Measurements from ENCODE around the gene AMN1.
"Not testable (repeated sequence)": the region's sequence is repeated elsewhere in the genome, so short reads cannot be mapped to it uniquely, and the experiment has no call there.

The AMN1 gene

GRCh38 chr12:31749024-31749704, 20.3 kb upstream of the AMN1 start:
- peaks cover 6% of the 10 kb centered on the region for H3K4me1 ChIP-seq (ENCODE audit: insufficient read depth, low read length)
- no peaks in the 10 kb centered on the region for H3K9me3 ChIP-seq (ENCODE audit: low read length)
- H3K27me3 ChIP-seq (ENCODE audit: insufficient read depth, low read length): no peaks in the 10 kb centered on the region
- no peaks in the 10 kb centered on the region for H3K36me3 ChIP-seq (ENCODE audit: insufficient read depth, low read length)
- no peak overlapping the region for H2AFZ ChIP-seq (ENCODE audit: low read depth, low read length)
- H3K4me3 ChIP-seq (ENCODE audit: low read length): no peak overlapping the region

- H3K36me3 ChIP-seq (ENCODE audit: insufficient read depth, low read length): no peaks in the 10 kb centered on the region
- H2AFZ ChIP-seq (ENCODE audit: low read depth, low read length): no peak overlapping the region
- H3K9me3 ChIP-seq (ENCODE audit: low read length): no peaks in the 10 kb centered on the region
- no peaks in the 10 kb centered on the region for H3K4me1 ChIP-seq (ENCODE audit: insufficient read depth, low read length)
- peaks cover 3% of the 10 kb centered on the region for H3K27me3 ChIP-seq (ENCODE audit: insufficient read depth, low read length)
- no peak overlapping the region for H3K4me3 ChIP-seq (ENCODE audit: low read length)
Observed at GRCh38 chr12:31745242-31745641, 16.4 kb upstream of the AMN1 start.

GRCh38 chr12:31744363-31744762, 15.5 kb upstream of the AMN1 start:
- H3K27me3 ChIP-seq (ENCODE audit: insufficient read depth, low read length); H3K36me3 ChIP-seq (ENCODE audit: insufficient read depth, low read length); H3K4me1 ChIP-seq (ENCODE audit: insufficient read depth, low read length); H2AFZ ChIP-seq (ENCODE audit: low read depth, low read length); H3K9me3 ChIP-seq (ENCODE audit: low read length); H3K4me3 ChIP-seq (ENCODE audit: low read length): not testable (repeated sequence)

- no peaks in the 10 kb centered on the region for H3K36me3 ChIP-seq (ENCODE audit: insufficient read depth, low read length)
- H3K27me3 ChIP-seq (ENCODE audit: insufficient read depth, low read length): peaks cover 3% of the 10 kb centered on the region
- no peaks in the 10 kb centered on the region for H3K9me3 ChIP-seq (ENCODE audit: low read length)
- no peaks in the 10 kb centered on the region for H3K4me1 ChIP-seq (ENCODE audit: insufficient read depth, low read length)
- H3K4me3 ChIP-seq (ENCODE audit: low read length): no peak overlapping the region
- no peak overlapping the region for H2AFZ ChIP-seq (ENCODE audit: low read depth, low read length)
Observed at GRCh38 chr12:31742891-31743290, 14.1 kb upstream of the AMN1 start.

- Histone ChIP-seq H3K4me3 (ENCODE audit: low read length) (no peak overlapping the region), H2AFZ (ENCODE audit: low read depth, low read length) (no peak overlapping the region), H3K27me3 (ENCODE audit: insufficient read depth, low read length) (peaks cover 3% of the 10 kb centered on the region), H3K36me3 (ENCODE audit: insufficient read depth, low read length) (no peaks in the 10 kb centered on the region), H3K4me1 (ENCODE audit: insufficient read depth, low read length) (no peaks in the 10 kb centered on the region), H3K9me3 (ENCODE audit: low read length) (no peaks in the 10 kb centered on the region)
Observed at GRCh38 chr12:31740628-31741027, 11.8 kb upstream of the AMN1 start.

GRCh38 chr12:31737763-31738162, 8.9 kb upstream of the AMN1 start:
- H3K4me3 ChIP-seq (ENCODE audit: low read length): no peak overlapping the region
- no peak overlapping the region for H2AFZ ChIP-seq (ENCODE audit: low read depth, low read length)
- no peaks in the 10 kb centered on the region for H3K9me3 ChIP-seq (ENCODE audit: low read length)
- H3K36me3 ChIP-seq (ENCODE audit: insufficient read depth, low read length): no peaks in the 10 kb centered on the region
- H3K27me3 ChIP-seq (ENCODE audit: insufficient read depth, low read length): peaks cover 3% of the 10 kb centered on the region
- no peaks in the 10 kb centered on the region for H3K4me1 ChIP-seq (ENCODE audit: insufficient read depth, low read length)

- Histone ChIP-seq H3K27me3 (ENCODE audit: insufficient read depth, low read length) (peaks cover 3% of the 10 kb centered on the region), H3K4me3 (ENCODE audit: low read length) (no peak overlapping the region), H3K9me3 (ENCODE audit: low read length) (no peaks in the 10 kb centered on the region), H3K4me1 (ENCODE audit: insufficient read depth, low read length) (no peaks in the 10 kb centered on the region), H3K36me3 (ENCODE audit: insufficient read depth, low read length) (no peaks in the 10 kb centered on the region), H2AFZ (ENCODE audit: low read depth, low read length) (no peak overlapping the region)
Observed at GRCh38 chr12:31737345-31737744, 8.5 kb upstream of the AMN1 start.

- Histone ChIP-seq H3K9me3 (ENCODE audit: low read length) (no peaks in the 10 kb centered on the region), H3K4me1 (ENCODE audit: insufficient read depth, low read length) (no peaks in the 10 kb centered on the region), H2AFZ (ENCODE audit: low read depth, low read length) (no peak overlapping the region), H3K36me3 (ENCODE audit: insufficient read depth, low read length) (no peaks in the 10 kb centered on the region), H3K4me3 (ENCODE audit: low read length) (no peak overlapping the region), H3K27me3 (ENCODE audit: insufficient read depth, low read length) (peaks cover 3% of the 10 kb centered on the region)
Observed at GRCh38 chr12:31736472-31736871, 7.7 kb upstream of the AMN1 start.

- H2AFZ ChIP-seq (ENCODE audit: low read depth, low read length); H3K9me3 ChIP-seq (ENCODE audit: low read length); H3K27me3 ChIP-seq (ENCODE audit: insufficient read depth, low read length); H3K36me3 ChIP-seq (ENCODE audit: insufficient read depth, low read length); H3K4me3 ChIP-seq (ENCODE audit: low read length); H3K4me1 ChIP-seq (ENCODE audit: insufficient read depth, low read length): not testable (repeated sequence)
Observed at GRCh38 chr12:31733549-31734432, 5.0 kb upstream of the AMN1 start.

- Histone ChIP-seq H3K4me3 (ENCODE audit: low read length) (no peak overlapping the region), H3K4me1 (ENCODE audit: insufficient read depth, low read length) (peaks cover 6% of the 10 kb centered on the region), H3K9me3 (ENCODE audit: low read length) (no peaks in the 10 kb centered on the region), H2AFZ (ENCODE audit: low read depth, low read length) (no peak overlapping the region), H3K36me3 (ENCODE audit: insufficient read depth, low read length) (no peaks in the 10 kb centered on the region), H3K27me3 (ENCODE audit: insufficient read depth, low read length) (no peaks in the 10 kb centered on the region)
Observed at GRCh38 chr12:31732926-31733548, 4.2 kb upstream of the AMN1 start.

- H3K36me3 ChIP-seq (ENCODE audit: insufficient read depth, low read length); H2AFZ ChIP-seq (ENCODE audit: low read depth, low read length); H3K4me1 ChIP-seq (ENCODE audit: insufficient read depth, low read length); H3K4me3 ChIP-seq (ENCODE audit: low read length); H3K9me3 ChIP-seq (ENCODE audit: low read length); H3K27me3 ChIP-seq (ENCODE audit: insufficient read depth, low read length): not testable (repeated sequence)
Observed at GRCh38 chr12:31731203-31731602, 2.4 kb upstream of the AMN1 start.

- Histone ChIP-seq H3K4me3 (ENCODE audit: low read length) (peak overlapping the region; percentile 80), H3K9me3 (ENCODE audit: low read length) (no peaks in the 10 kb centered on the region), H3K27me3 (ENCODE audit: insufficient read depth, low read length) (no peaks in the 10 kb centered on the region), H2AFZ (ENCODE audit: low read depth, low read length) (peak overlapping the region; percentile 78), H3K4me1 (ENCODE audit: insufficient read depth, low read length) (peaks cover 9% of the 10 kb centered on the region), H3K36me3 (ENCODE audit: insufficient read depth, low read length) (no peaks in the 10 kb centered on the region)
Observed at GRCh38 chr12:31729705-31730104, 884 bp upstream of the AMN1 start.

- Histone ChIP-seq H3K9me3 (ENCODE audit: low read length) (no peaks in the 10 kb centered on the region), H3K36me3 (ENCODE audit: insufficient read depth, low read length) (no peaks in the 10 kb centered on the region), H3K27me3 (ENCODE audit: insufficient read depth, low read length) (no peaks in the 10 kb centered on the region), H3K4me3 (ENCODE audit: low read length) (peak overlapping the region; percentile 80), H3K4me1 (ENCODE audit: insufficient read depth, low read length) (peaks cover 9% of the 10 kb centered on the region), H2AFZ (ENCODE audit: low read depth, low read length) (peak overlapping the region; percentile 98)
Observed at GRCh38 chr12:31728289-31728916, 418 bp downstream of the AMN1 start.
